Loucy (cell line): ENCODE results near the gene NDRG3.

Experiments
- EZH2phosphoT487 ChIP-seq: fragments of 200-600 bp; IDR thresholded peaks from 2 replicates; pipeline ENCODE4 v1.6.1; 2018; ENCODE audit warnings: antibody characterized with exemption, mild to moderate bottlenecking, moderate library complexity, borderline replicate concordance
- TF ChIP-seq, protein P1 (sequence below): fragments of 200-600 bp; sonication (generic); conservative IDR thresholded peaks from 2 replicates; pipeline ENCODE4 v1.5.1; 2014; ENCODE audit warnings: mild to moderate bottlenecking, antibody characterized with exemption, low read length

DNA sequence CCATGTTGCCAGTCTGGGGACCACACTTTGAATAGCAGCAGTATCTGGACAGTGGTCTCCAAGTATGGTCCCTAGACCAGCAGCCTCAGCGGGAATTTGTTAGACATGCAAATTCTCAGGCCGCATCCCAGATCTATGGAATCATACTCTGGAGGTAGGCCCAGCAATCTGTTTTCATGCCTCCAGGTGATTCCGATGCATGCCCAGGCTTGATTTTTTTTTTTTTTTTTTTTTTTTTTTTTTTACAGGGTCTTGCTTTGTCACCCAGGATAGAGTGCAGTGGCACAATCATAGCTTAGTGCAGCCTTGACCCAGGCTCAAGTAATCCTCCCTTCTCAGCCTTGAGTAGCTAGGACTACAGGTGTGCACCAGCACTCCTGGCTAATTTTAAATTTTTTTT, 99.2 kb downstream of the NDRG3 start:
- TF ChIP-seq, protein P1, sequence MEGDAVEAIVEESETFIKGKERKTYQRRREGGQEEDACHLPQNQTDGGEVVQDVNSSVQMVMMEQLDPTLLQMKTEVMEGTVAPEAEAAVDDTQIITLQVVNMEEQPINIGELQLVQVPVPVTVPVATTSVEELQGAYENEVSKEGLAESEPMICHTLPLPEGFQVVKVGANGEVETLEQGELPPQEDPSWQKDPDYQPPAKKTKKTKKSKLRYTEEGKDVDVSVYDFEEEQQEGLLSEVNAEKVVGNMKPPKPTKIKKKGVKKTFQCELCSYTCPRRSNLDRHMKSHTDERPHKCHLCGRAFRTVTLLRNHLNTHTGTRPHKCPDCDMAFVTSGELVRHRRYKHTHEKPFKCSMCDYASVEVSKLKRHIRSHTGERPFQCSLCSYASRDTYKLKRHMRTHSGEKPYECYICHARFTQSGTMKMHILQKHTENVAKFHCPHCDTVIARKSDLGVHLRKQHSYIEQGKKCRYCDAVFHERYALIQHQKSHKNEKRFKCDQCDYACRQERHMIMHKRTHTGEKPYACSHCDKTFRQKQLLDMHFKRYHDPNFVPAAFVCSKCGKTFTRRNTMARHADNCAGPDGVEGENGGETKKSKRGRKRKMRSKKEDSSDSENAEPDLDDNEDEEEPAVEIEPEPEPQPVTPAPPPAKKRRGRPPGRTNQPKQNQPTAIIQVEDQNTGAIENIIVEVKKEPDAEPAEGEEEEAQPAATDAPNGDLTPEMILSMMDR, result no peak
- no peak for TF ChIP-seq EZH2phosphoT487
